Endodermal cell (in vitro differentiated cells): Measurements from ENCODE around the gene TARP.
"Not testable (repeated sequence)": the region's sequence is repeated elsewhere in the genome, so short reads cannot be mapped to it uniquely, and the experiment has no call there.

Experiments used
- DNase-seq: peaks from one replicate; pipeline ENCODE4 v3.0.0-alpha.2; 2017
- H3K27ac ChIP-seq: 2 replicates; pipeline ENCODE4 v1.5.1; 2013; ENCODE audit warnings: mild to moderate bottlenecking, low read depth, low read length, moderate library complexity
- H3K27me3 ChIP-seq: 2 replicates; pipeline ENCODE4 v1.6.1; 2013; ENCODE audit warnings: mild to moderate bottlenecking, low read length, moderate library complexity; ENCODE audit not compliant: insufficient read depth, control insufficient read depth, poor library complexity, severe bottlenecking
- H3K36me3 ChIP-seq: 2 replicates; pipeline ENCODE4 v1.7.0; 2013; ENCODE audit warnings: mild to moderate bottlenecking, low read length, moderate library complexity; ENCODE audit not compliant: control insufficient read depth, insufficient read depth
- H3K4me1 ChIP-seq: one replicate; pipeline ENCODE4 v1.7.0; 2013; ENCODE audit warnings: low read length; ENCODE audit not compliant: control insufficient read depth, insufficient read depth
- H3K4me3 ChIP-seq: 2 replicates; pipeline ENCODE4 v1.5.1; 2013; ENCODE audit warnings: mild to moderate bottlenecking, low read length, moderate library complexity
- H3K9ac ChIP-seq: 2 replicates; pipeline ENCODE4 v1.6.1; 2013; ENCODE audit warnings: mild to moderate bottlenecking, low read length, moderate library complexity; ENCODE audit not compliant: poor library complexity, severe bottlenecking; ENCODE audit errors: extremely low read depth
- H3K9me3 ChIP-seq: 2 replicates; pipeline ENCODE4 v1.6.1; 2013; ENCODE audit warnings: mild to moderate bottlenecking, low read length, moderate library complexity; ENCODE audit not compliant: control insufficient read depth
- H3K27ac Mint-ChIP-seq: 2 replicates; pipeline ENCODE4 v1.8.0; 2020; ENCODE audit warnings: mixed read lengths
- H3K27me3 Mint-ChIP-seq: 2 replicates; pipeline ENCODE4 v1.8.0; 2021; ENCODE audit warnings: mild to moderate bottlenecking, mixed read lengths; ENCODE audit not compliant: insufficient read depth
- H3K36me3 Mint-ChIP-seq: 2 replicates; pipeline ENCODE4 v1.8.0; 2020; ENCODE audit warnings: low read depth, mixed read lengths
- H3K4me1 Mint-ChIP-seq: 2 replicates; pipeline ENCODE4 v1.8.0; 2020; ENCODE audit warnings: mixed read lengths
- H3K4me3 Mint-ChIP-seq: 2 replicates; pipeline ENCODE4 v1.8.0; 2020; ENCODE audit warnings: mild to moderate bottlenecking, moderate library complexity, mixed read lengths
- H3K9me3 Mint-ChIP-seq: 2 replicates; pipeline ENCODE4 v1.8.0; 2020; ENCODE audit warnings: mild to moderate bottlenecking, mixed read lengths
- CTCF ChIP-seq: fragments of 200-600 bp; sonication (generic); conservative IDR thresholded peaks from 2 replicates; pipeline ENCODE4 v1.5.0; 2021; ENCODE audit warnings: antibody characterized with exemption, mild to moderate bottlenecking
- WGBS, 2 experiments: methylation state at CpG; one replicate each; pipeline versions ENCODE4 v1.1.5 to v1.1.7; 2013; ENCODE audit warnings: missing lambda C conversion rate in 2 of 2, mixed read lengths in 1 of 2; ENCODE audit not compliant: insufficient coverage in 1 of 2, insufficient read length in 1 of 2; 5-methylcytosine and 5-hydroxymethylcytosine counted together

The TARP gene

DNA sequence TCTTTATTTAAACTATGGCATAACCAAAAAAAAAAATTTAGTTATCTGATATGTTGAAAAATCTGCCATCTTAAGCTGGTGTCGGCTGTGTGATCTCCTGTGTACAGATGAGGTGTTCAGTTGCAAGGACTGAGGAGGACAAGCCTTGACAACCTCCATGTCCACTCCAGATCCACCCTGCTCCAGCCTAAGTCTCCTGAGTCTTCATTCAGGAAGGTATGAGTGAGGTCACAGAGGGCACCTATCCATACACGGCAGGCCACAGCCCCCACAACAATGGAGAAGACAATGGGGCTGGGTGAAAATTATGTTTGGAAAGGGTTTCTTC, 16.1 kb downstream of the TARP start:
- Histone ChIP-seq H3K36me3 (no peaks in the 10 kb centered on the region), H3K27me3 (no peaks in the 10 kb centered on the region), H3K27ac (no peak overlapping the region), H3K4me1 (no peaks in the 10 kb centered on the region), H3K9ac (no peak overlapping the region), H3K4me3 (no peak overlapping the region), H3K9me3 (no peaks in the 10 kb centered on the region)
- H3K36me3 Mint-ChIP-seq, result no peaks in the 10 kb centered on the region
- H3K27me3 Mint-ChIP-seq, result no peaks in the 10 kb centered on the region
- H3K4me1 Mint-ChIP-seq, result no peaks in the 10 kb centered on the region
- no peak for DNase-seq
- no peaks in the 10 kb centered on the region for H3K9me3 Mint-ChIP-seq
- whole genome bisulfite sequencing, 2 experiments, result 93 to 100% methylated on average over 1 to 2 of the region's 2 CpGs
- TF ChIP-seq CTCF, result no peak
- no peak overlapping the region for H3K27ac Mint-ChIP-seq
- no peak overlapping the region for H3K4me3 Mint-ChIP-seq

- DNase-seq, H3K27me3 Mint-ChIP-seq, H3K4me3 ChIP-seq, H3K36me3 Mint-ChIP-seq, H3K4me1 Mint-ChIP-seq, H3K9me3 ChIP-seq, H3K9me3 Mint-ChIP-seq, H3K27me3 ChIP-seq, H3K9ac ChIP-seq, H3K27ac Mint-ChIP-seq, H3K4me1 ChIP-seq, H3K27ac ChIP-seq, H3K4me3 Mint-ChIP-seq, H3K36me3 ChIP-seq: not testable (repeated sequence)
- WGBS, 2 experiments, result 100% methylated on average over 1 of the region's 3 CpGs; no CpG with 5 or more reads in 1 of the 2 experiments
Observed at GRCh38 chr7:38249849-38250248, 23.6 kb downstream of the TARP start.

DNA sequence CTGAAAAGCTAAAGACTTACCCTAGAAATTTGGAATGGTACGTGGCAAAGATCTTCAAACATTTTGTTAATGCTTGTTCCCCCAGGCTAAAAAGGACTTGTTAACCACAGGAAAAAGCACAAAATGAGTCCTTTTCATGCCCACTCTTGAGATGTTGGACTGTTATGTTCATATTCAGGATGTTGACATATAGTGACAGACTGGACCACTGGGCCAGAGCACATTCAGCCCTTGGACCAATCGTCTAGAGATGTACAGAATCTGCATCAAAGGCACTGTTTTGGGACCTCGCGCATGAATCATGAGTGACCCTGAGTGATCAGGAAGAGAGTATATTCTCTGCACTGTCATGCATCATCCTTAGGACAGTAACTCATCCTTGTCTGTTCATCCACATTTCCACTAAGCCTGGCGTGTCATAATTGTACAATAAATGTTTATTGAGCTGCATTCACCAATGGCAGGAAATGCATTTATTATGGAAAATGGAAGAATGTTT, 25.3 kb downstream of the TARP start:
- Histone ChIP-seq H3K36me3 (no peaks in the 10 kb centered on the region), H3K27me3 (no peaks in the 10 kb centered on the region), H3K9ac (no peak overlapping the region), H3K4me3 (no peak overlapping the region), H3K4me1 (no peaks in the 10 kb centered on the region), H3K9me3 (no peaks in the 10 kb centered on the region), H3K27ac (no peak overlapping the region)
- DNase-seq, result no peak
- Mint-ChIP-seq H3K27ac (no peak overlapping the region), H3K27me3 (no peaks in the 10 kb centered on the region), H3K4me3 (no peak overlapping the region), H3K4me1 (no peaks in the 10 kb centered on the region), H3K36me3 (no peaks in the 10 kb centered on the region), H3K9me3 (no peaks in the 10 kb centered on the region)
- TF ChIP-seq CTCF, result no peak
- WGBS, 2 experiments, result 88 to 95% methylated on average over 4 to 5 of the region's 5 CpGs

GRCh38 chr7:38245409-38245977, 27.9 kb downstream of the TARP start:
- Histone ChIP-seq H3K4me3 (no peak overlapping the region), H3K36me3 (no peaks in the 10 kb centered on the region), H3K27me3 (no peaks in the 10 kb centered on the region), H3K9me3 (no peaks in the 10 kb centered on the region), H3K27ac (no peak overlapping the region), H3K9ac (no peak overlapping the region), H3K4me1 (no peaks in the 10 kb centered on the region)
- no peaks in the 10 kb centered on the region for H3K9me3 Mint-ChIP-seq
- H3K4me1 Mint-ChIP-seq, result no peaks in the 10 kb centered on the region
- no peaks in the 10 kb centered on the region for H3K36me3 Mint-ChIP-seq
- DNase-seq, result no peak
- no peaks in the 10 kb centered on the region for H3K27me3 Mint-ChIP-seq
- H3K27ac Mint-ChIP-seq, result no peak overlapping the region
- no peak overlapping the region for H3K4me3 Mint-ChIP-seq
- TF ChIP-seq CTCF, result no peak
- WGBS, 2 experiments, result 96 to 100% methylated on average over 2 to 3 of the region's 3 CpGs
